A549 (cell line): ENCODE measurements around the gene PAM. TPM values are rescaled to one million over a fixed set of nuclear protein-coding genes. Genes with fewer than 3 reads are reported as not detected.
A peak's percentile ranks its signal among the peaks of the same experiment; 100 is the strongest.

ENCODE experiments used
- ATAC-seq, 2 experiments: fragments of 200-7000 bp in 1 of 2; fragments of >200 bp in 1 of 2; cut with Nextera tagmentation in 1 of 2; cut with Tn5 transposase in 1 of 2; 3 replicates each; pipeline versions ENCODE4 v1.8.0 to v1.9.1; 2018 to 2020; ENCODE audit warnings: mild to moderate bottlenecking in 1 of 2, moderate library complexity in 1 of 2
- CTCF ChIA-PET: fragments of 300-600 bp; sonication (Branson Sonifier 250); formaldehyde crosslinking; extraction: SDS; loops from one replicate; lab custom pipeline; 2021; ENCODE audit warnings: antibody characterized with exemption, inconsistent platforms; lab: Yijun Ruan, JAX
- POLR2A ChIA-PET: fragments of 350-600 bp; formaldehyde crosslinking; extraction: SDS; loops from one replicate; lab custom pipeline; 2021; ENCODE audit warnings: antibody characterized with exemption, inconsistent platforms; lab: Yijun Ruan, JAX
- DNase-seq, 2 experiments: peaks; one replicate each; pipeline versions ENCODE4 v3.0.0 to v3.0.0-alpha.2; 2011 to 2016; ENCODE audit warnings: low read depth in 1 of 2, low spot score in 1 of 2
- FAIRE-seq: peaks from 2 replicates; lab custom pipeline; 2011; peaks lifted over from hg19 to GRCh38; lab: Jason Lieb, UNC
- H3K27ac ChIP-seq, 2 experiments: fragments of >200 bp; sonication (Bioruptor Twin); formaldehyde crosslinking; 3 replicates each; pipeline ENCODE4 v1.5.1; 2016 to 2017
- H3K4me1 ChIP-seq: fragments of >200 bp; sonication (Bioruptor Twin); formaldehyde crosslinking; 3 replicates; pipeline ENCODE4 v1.6.1; 2016
- H3K4me2 ChIP-seq: fragments of >200 bp; sonication (Bioruptor Twin); formaldehyde crosslinking; 3 replicates; pipeline ENCODE4 v1.6.1; 2016
- H3K4me3 ChIP-seq: fragments of >200 bp; sonication (Bioruptor Twin); formaldehyde crosslinking; 3 replicates; pipeline ENCODE4 v1.5.1; 2016
- H3K9me3 ChIP-seq: fragments of >200 bp; sonication (Bioruptor Twin); formaldehyde crosslinking; 3 replicates; pipeline ENCODE4 v1.6.1; 2016
- BHLHE40 ChIP-seq: IDR thresholded peaks from 2 replicates; pipeline ENCODE4 v1.6.1; 2012; ENCODE audit warnings: low read depth, low read length, inconsistent platforms
- CBX2 ChIP-seq: fragments of 200-600 bp; sonication (generic); IDR thresholded peaks from 2 replicates; pipeline ENCODE4 v1.6.1; 2016; ENCODE audit warnings: low read depth, mild to moderate bottlenecking, borderline replicate concordance
- CBX8 ChIP-seq: fragments of 200-600 bp; sonication (generic); IDR thresholded peaks from 2 replicates; pipeline ENCODE4 v1.6.1; 2016
- CHD4 ChIP-seq: fragments of 200-600 bp; sonication (generic); IDR thresholded peaks from 2 replicates; pipeline ENCODE4 v1.6.1; 2016; ENCODE audit warnings: antibody characterized with exemption, mild to moderate bottlenecking, borderline replicate concordance
- EHF ChIP-seq: fragments of 250-450 bp; sonication (Bioruptor Pico); IDR thresholded peaks from 2 replicates; pipeline ENCODE4 v1.5.0; 2020; ENCODE audit warnings: mild to moderate bottlenecking
- ELK1 ChIP-seq: fragments of 150-350 bp; IDR thresholded peaks from 2 replicates; pipeline ENCODE4 v1.6.1; 2014; ENCODE audit warnings: low read depth, mild to moderate bottlenecking, low read length
- ESRRA ChIP-seq: fragments of 150-350 bp; IDR thresholded peaks from 2 replicates; pipeline ENCODE4 v1.6.1; 2014; ENCODE audit warnings: mild to moderate bottlenecking, low read length, borderline replicate concordance
- FOSB ChIP-seq: fragments of 250-450 bp; sonication (Bioruptor Pico); IDR thresholded peaks from 2 replicates; pipeline ENCODE4 v1.5.0; 2020; ENCODE audit warnings: mild to moderate bottlenecking, moderate library complexity
- HOXB13 ChIP-seq: fragments of 250-450 bp; sonication (Bioruptor Pico); IDR thresholded peaks from 2 replicates; pipeline ENCODE4 v1.5.0; 2020; ENCODE audit warnings: low read depth, mild to moderate bottlenecking, moderate library complexity
- JUNB ChIP-seq: fragments of >200 bp; sonication (Bioruptor Twin); formaldehyde crosslinking; IDR thresholded peaks from 2 replicates; pipeline ENCODE4 v1.6.1; 2016
- MAFK ChIP-seq: fragments of 450-650 bp; IDR thresholded peaks from 2 replicates; pipeline ENCODE4 v1.6.1; 2014; ENCODE audit not compliant: partially characterized antibody
- MAZ ChIP-seq: fragments of 150-350 bp; IDR thresholded peaks from 2 replicates; pipeline ENCODE4 v1.6.1; 2014; ENCODE audit warnings: antibody characterized with exemption, low read depth, low read length, borderline replicate concordance
- NFE2L2 ChIP-seq: fragments of 150-350 bp; conservative IDR thresholded peaks from 2 replicates; pipeline ENCODE4 v1.6.1; 2014; ENCODE audit warnings: low read length
- PHF8 ChIP-seq: fragments of 200-600 bp; sonication (generic); IDR thresholded peaks from 2 replicates; pipeline ENCODE4 v1.6.1; 2016; ENCODE audit warnings: low read depth, mild to moderate bottlenecking, antibody characterized with exemption, moderate library complexity, borderline replicate concordance
- RAD21 ChIP-seq, 2 experiments: fragments of >200 bp in 1 of 2; sonication (Bioruptor Twin) in 1 of 2; formaldehyde crosslinking in 1 of 2; IDR thresholded peaks in 1 of 2; conservative IDR thresholded peaks in 1 of 2; 2 replicates in 1 of 2; 3 replicates in 1 of 2; pipeline ENCODE4 v1.6.1; 2012 to 2018; ENCODE audit warnings: inconsistent platforms in 1 of 2
- SMC3 ChIP-seq: fragments of >200 bp; sonication (Bioruptor Twin); formaldehyde crosslinking; IDR thresholded peaks from 3 replicates; pipeline ENCODE4 v1.6.1; 2018; ENCODE audit warnings: inconsistent platforms
- SREBF2 ChIP-seq: fragments of 450-650 bp; IDR thresholded peaks from 2 replicates; pipeline ENCODE4 v1.6.1; 2014; ENCODE audit warnings: mild to moderate bottlenecking, moderate library complexity
- TFCP2L1 ChIP-seq: fragments of 250-450 bp; sonication (Bioruptor Pico); IDR thresholded peaks from 2 replicates; pipeline ENCODE4 v1.5.0; 2021; ENCODE audit warnings: mild to moderate bottlenecking
- TP53 ChIP-seq: fragments of 250-450 bp; sonication (Bioruptor Pico); IDR thresholded peaks from 2 replicates; pipeline ENCODE4 v1.5.0; 2021; ENCODE audit warnings: mild to moderate bottlenecking, moderate library complexity
- USF2 ChIP-seq: fragments of 450-650 bp; IDR thresholded peaks from 2 replicates; pipeline ENCODE4 v1.6.1; 2014; ENCODE audit warnings: antibody characterized with exemption
- ZSCAN20 ChIP-seq: fragments of 250-450 bp; sonication (Bioruptor Pico); IDR thresholded peaks from 2 replicates; pipeline ENCODE4 v1.8.0; 2022; ENCODE audit warnings: mild to moderate bottlenecking, moderate library complexity
- WGBS: methylation state at CpG from one replicate; pipeline ENCODE4 v1.1.6; 2017; ENCODE audit errors: missing lambda C conversion rate; 5-methylcytosine and 5-hydroxymethylcytosine counted together
- polyA plus RNA-seq, 4 experiments: library from polyadenylated mRNA; depleted of rRNA in 3 of 4; stranded (reverse); fragments of >200 nt; fragmentation: RNase III in 1 of 4; extraction: RNeasy Plus Mini Kit Qiagen cat#74134 plus additional on column Dnase treatment in 1 of 4; gene quantifications; 2 replicates in 3 of 4; 3 replicates in 1 of 4; pipeline ENCODE4 v1.2.3, GENCODE V29; 2011 to 2017
- TF ChIP-seq, protein P1 (sequence below): IDR thresholded peaks from 2 replicates; pipeline ENCODE4 v1.6.1; 2012
- TF ChIP-seq, protein P2 (sequence below): fragments of 200-600 bp; sonication (generic); IDR thresholded peaks from 2 replicates; pipeline ENCODE4 v1.6.1; 2016; ENCODE audit warnings: antibody characterized with exemption, mild to moderate bottlenecking, moderate library complexity

Gene PAM
- polyA plus RNA-seq, 2 of the 4 experiments (the other 2 are of a cell fraction) = 21.5 to 25.1 TPM

- TF ChIP-seq PHF8 = no peak
Measured at GRCh38 chr5:102792705-102793104, 37.6 kb downstream of the PAM start (continued).

GRCh38 chr5:102794047-102794446, 38.9 kb downstream of the PAM start:
- no peak overlapping the region for H3K4me2 ChIP-seq
- DNase-seq (no peak), FAIRE-seq (no peak), ATAC-seq (no peak)
- H3K27ac ChIP-seq = no peak overlapping the region
- no peaks in the 10 kb centered on the region for H3K9me3 ChIP-seq
- TF ChIP-seq SREBF2 (no peak), MAFK (no peak), ZSCAN20 (no peak), PHF8 (no peak), USF2 (no peak), HOXB13 (no peak), MAZ (no peak), TFCP2L1 (no peak), FOSB (CRISPR knock-in tag) (no peak), JUNB (no peak), SMC3 (no peak), ESRRA (no peak)
- TF ChIP-seq, protein P1, sequence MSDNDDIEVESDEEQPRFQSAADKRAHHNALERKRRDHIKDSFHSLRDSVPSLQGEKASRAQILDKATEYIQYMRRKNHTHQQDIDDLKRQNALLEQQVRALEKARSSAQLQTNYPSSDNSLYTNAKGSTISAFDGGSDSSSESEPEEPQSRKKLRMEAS = no peak
- H3K4me1 ChIP-seq = peaks cover 10% of the 10 kb centered on the region; the same call in 2 of the 3 replicates
- POLR2A ChIA-PET = no interaction called here
- 84% methylated on average over 1 of the region's 1 CpG for WGBS
- CTCF ChIA-PET = interaction anchor here (0.6 kb wide), 1 partner anchor 148 kb away, joined by 5 read pairs; no protein-coding TSS in a partner anchor
- H3K4me3 ChIP-seq = no peak overlapping the region

DNA sequence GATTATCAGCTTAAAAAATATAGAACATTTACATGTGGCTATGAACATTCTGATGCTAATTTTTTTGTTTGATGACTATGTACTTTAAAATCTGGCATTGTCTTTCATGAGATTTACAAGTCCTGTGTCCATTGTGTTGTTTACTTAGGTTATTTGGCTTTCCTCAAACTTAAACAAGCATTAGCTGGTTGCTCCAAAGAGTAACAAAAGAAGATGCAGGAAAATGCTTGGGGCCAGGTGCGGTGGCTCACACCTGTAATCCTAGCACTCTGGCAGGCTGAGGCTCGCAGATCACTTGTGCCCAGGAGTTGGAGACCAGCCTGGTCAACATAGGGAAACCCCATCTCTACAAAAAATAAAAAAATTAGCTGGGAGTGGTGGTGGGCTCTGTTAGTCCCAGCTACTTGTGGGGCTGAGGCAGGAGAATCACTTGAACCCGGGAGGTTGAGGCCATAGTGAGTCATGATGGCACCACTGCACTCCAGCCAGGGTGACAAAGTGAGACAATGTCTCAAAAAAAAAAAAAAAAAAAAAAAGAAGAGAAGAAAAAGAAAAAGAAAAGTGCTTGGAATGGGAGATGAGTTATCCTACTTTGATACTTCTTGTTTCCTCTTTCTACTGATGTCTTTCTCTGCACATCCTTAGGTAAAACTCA, 39.7 kb downstream of the PAM start:
- TF ChIP-seq TP53 (CRISPR knock-in tag) = no peak
- no peak for TF ChIP-seq RAD21 (conservative IDR thresholded peaks at IDR 0.05 in 1 of 2, IDR thresholded peaks at IDR 0.05 in 1 of 2)
- TF ChIP-seq MAFK = no peak
- no peak for TF ChIP-seq ELK1
- ChIA-PET CTCF (interaction anchor here (0.6 kb wide), 1 partner anchor 148 kb away, joined by 5 read pairs; no protein-coding TSS in a partner anchor), POLR2A (no interaction called here)
- WGBS = 50% methylated on average over 3 of the region's 3 CpGs
- DNase-seq (no peak), FAIRE-seq (no peak), ATAC-seq (no peak)
- Histone ChIP-seq H3K4me2 (0 out of 3 replicates have a peak overlapping the region, but pooled peaks have one; percentile 8), H3K27ac (no peak overlapping the region), H3K4me1 (peaks cover 10% of the 10 kb centered on the region; the same call in 2 of the 3 replicates), H3K4me3 (no peak overlapping the region), H3K9me3 (no peaks in the 10 kb centered on the region)

GRCh38 chr5:102795526-102795925, 40.4 kb downstream of the PAM start:
- FAIRE-seq (no peak), DNase-seq (no peak), ATAC-seq (no peak)
- no peaks in the 10 kb centered on the region for H3K9me3 ChIP-seq
- H3K4me2 ChIP-seq = no peak overlapping the region
- POLR2A ChIA-PET = no interaction called here
- H3K4me1 ChIP-seq = peaks cover 10% of the 10 kb centered on the region; the same call in 2 of the 3 replicates
- TF ChIP-seq JUNB (no peak), NFE2L2 (no peak), SREBF2 (no peak), CBX2 (no peak), EHF (CRISPR knock-in tag) (no peak), CBX8 (no peak), BHLHE40 (no peak), CHD4 (no peak)
- TF ChIP-seq, protein P2, sequence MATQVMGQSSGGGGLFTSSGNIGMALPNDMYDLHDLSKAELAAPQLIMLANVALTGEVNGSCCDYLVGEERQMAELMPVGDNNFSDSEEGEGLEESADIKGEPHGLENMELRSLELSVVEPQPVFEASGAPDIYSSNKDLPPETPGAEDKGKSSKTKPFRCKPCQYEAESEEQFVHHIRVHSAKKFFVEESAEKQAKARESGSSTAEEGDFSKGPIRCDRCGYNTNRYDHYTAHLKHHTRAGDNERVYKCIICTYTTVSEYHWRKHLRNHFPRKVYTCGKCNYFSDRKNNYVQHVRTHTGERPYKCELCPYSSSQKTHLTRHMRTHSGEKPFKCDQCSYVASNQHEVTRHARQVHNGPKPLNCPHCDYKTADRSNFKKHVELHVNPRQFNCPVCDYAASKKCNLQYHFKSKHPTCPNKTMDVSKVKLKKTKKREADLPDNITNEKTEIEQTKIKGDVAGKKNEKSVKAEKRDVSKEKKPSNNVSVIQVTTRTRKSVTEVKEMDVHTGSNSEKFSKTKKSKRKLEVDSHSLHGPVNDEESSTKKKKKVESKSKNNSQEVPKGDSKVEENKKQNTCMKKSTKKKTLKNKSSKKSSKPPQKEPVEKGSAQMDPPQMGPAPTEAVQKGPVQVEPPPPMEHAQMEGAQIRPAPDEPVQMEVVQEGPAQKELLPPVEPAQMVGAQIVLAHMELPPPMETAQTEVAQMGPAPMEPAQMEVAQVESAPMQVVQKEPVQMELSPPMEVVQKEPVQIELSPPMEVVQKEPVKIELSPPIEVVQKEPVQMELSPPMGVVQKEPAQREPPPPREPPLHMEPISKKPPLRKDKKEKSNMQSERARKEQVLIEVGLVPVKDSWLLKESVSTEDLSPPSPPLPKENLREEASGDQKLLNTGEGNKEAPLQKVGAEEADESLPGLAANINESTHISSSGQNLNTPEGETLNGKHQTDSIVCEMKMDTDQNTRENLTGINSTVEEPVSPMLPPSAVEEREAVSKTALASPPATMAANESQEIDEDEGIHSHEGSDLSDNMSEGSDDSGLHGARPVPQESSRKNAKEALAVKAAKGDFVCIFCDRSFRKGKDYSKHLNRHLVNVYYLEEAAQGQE = no peak
- CTCF ChIA-PET = no interaction called here
- H3K27ac ChIP-seq = no peak overlapping the region
- no peak overlapping the region for H3K4me3 ChIP-seq
- WGBS = 80% methylated on average over 4 of the region's 4 CpGs
